HG03095 (cell line): Measurements from ENCODE around the gene AP5Z1.

Experiments used
- ATAC-seq: cut with Tn5 transposase; IDR thresholded peaks from one replicate; pipeline ENCODE4 v1.9.1; 2021; ENCODE audit warnings: moderate library complexity; ENCODE audit not compliant: unreplicated experiment

The AP5Z1 gene

DNA sequence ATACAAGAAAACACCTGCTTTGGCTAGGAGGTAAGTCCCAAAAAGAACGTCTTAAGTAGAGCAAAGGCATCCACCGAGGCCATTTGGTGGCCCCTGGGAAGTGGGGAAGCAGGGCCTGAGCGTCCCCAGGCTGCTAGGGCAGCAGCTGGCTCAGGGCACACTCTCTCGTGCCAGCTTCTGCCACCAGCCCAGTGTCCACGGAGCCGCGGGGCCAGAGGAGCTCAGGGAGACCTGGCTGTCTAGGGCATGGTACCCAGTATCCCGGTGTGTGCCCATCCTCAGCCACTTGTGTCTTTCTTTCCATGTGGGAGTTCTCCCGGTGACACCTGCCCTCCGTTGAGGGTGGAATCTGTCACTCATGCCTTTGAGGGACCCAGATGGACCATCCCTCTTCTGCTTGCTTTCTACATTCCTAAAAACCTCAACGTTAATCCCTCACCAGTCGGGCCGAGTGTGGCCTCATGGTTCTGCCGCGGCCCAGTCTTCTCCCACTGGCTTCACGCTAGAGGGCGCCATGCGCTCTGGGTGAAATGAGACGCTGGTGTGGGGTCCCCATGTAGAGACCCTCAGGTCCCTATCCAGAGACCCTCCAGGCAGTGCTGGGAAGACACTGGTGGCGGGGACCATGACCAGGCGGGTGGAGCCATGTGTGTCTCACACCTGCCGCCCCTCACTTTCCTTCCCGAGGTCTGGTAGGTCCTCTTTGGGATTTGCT is 9.5 kb upstream of the AP5Z1 start:
- ATAC-seq = no peak

DNA sequence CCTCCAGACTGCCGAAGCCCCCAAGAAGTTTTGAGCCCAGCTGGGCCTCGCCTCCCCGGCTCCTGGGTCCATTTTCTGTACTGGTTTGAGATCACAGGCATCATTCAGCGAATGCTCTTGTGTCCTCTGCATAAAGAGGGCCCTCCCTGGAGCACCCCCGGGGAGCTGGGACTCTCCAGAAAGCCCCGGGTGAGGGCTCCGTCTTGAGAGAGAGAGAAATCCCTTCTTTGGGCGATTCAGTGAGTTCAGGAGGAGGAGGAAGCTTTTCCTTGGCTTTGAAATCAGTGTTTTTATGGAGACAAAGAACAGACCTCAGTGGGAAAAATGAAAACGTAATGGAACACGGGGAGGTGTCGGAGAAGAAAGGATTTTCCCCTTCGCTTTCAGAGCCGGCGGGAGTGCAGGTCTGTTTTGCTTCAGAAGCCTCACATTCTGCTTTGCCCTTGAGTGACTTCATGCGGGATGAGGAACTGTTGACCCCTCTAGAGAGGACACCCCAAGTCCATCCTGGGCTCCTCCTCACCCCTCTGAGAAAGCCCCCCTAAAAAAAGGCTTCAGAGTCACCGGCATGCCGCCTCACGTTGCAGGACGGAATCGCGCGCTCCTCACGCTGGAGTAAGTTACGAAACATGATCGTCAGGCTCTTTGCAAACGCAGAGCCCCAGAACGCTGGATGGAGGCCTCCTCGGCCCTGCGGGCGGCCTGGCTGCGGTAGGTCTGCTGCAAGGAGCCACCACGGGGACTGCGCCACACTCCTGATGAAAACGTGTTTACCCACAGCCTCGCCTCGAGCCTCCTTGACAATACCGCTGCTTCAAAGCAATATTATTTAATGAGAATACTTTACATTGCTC is 8.5 kb upstream of the AP5Z1 start:
- no peak for ATAC-seq

DNA sequence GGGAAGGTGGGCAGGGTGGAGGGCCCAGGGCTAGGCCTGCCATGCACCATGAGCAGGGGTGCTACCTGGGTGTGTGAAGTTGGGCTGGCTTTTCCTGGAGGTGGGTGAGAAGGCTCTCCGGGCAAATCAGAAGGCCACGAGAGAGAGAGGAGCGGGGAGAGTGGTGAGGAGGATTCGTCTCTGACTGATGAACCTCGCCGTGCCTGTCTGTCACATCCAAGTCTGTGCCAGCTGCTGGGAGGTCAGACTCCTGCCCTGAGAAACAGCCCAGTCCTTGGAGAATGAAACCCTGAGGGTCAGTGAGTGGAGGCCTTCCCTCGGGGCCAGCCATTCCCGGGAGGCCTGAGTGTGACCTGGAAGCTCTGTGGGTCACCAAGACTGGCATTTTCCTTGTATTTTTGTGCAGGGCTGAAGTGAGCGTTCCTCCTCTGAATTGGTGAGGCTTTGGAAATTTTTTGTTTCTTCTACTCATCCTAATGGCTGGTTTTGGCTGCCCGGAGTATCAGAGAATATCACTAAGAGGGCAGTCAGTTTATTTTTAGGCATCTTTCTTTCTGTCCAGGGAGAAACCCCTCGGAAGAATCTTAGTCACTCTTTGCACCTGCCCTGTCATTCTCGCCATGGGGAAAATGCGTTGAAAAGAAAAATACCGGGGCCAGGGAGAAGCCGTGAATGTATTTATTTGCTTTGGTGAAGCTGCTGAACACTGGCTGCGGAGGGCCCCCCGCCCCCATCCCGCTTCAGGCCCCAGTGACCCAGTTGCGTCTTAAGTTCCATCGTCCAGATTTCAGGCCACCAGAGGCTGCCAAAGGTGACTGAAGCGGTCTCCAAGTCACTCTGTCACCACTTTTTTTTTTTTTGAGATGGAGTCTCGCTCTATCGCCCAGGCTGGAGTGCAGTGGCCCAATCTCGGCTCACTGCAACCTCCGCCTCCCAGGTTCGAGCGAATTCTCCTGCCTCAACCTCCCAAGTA is 6.5 kb upstream of the AP5Z1 start:
- ATAC-seq = no peak

- no peak for ATAC-seq
Observed at GRCh38 chr7:4769761-4770160, 5.7 kb upstream of the AP5Z1 start.

GRCh38 chr7:4770886-4771285 is 4.5 kb upstream of the AP5Z1 start:
- ATAC-seq = no peak

DNA sequence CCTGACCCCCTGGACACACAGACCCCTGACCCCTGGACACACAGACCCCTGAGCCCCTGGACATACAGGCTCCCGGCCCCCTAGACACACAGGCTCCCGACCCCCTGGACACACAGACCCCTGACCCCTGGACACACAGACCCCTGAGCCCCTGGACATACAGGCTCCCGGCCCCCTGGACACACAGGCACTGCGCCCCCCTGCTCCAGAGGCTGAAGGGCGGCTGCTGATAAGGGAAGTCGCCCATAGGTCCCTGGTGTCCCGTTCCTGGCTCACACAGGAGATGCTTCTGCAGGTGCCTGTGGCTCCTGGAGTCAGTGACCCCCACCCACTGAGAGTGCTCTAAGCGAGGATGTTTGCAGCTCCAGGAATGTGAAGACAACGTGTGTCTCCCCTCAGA is 3.7 kb upstream of the AP5Z1 start:
- ATAC-seq = no peak

- no peak for ATAC-seq
Observed at GRCh38 chr7:4772306-4772705, 3.1 kb upstream of the AP5Z1 start.

DNA sequence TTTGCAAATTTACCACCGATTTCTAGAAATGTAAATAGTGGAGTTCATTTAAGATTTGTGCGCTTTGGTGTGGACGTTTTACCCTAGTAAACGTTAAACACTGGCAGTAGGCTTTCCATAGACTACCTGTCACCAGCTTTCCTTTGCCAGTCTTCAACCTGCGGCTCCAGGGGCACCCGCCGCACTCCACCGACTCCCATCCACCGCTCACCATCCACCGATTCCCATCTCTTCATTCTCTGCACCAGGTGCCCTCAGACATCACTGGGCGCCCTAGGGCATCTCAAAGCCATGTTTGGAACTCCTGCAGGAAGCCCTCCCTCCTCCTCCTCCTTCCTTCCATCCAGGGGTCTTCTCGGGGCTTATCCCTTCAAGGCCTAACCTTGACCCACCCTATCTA is 1.4 kb upstream of the AP5Z1 start:
- no peak for ATAC-seq

DNA sequence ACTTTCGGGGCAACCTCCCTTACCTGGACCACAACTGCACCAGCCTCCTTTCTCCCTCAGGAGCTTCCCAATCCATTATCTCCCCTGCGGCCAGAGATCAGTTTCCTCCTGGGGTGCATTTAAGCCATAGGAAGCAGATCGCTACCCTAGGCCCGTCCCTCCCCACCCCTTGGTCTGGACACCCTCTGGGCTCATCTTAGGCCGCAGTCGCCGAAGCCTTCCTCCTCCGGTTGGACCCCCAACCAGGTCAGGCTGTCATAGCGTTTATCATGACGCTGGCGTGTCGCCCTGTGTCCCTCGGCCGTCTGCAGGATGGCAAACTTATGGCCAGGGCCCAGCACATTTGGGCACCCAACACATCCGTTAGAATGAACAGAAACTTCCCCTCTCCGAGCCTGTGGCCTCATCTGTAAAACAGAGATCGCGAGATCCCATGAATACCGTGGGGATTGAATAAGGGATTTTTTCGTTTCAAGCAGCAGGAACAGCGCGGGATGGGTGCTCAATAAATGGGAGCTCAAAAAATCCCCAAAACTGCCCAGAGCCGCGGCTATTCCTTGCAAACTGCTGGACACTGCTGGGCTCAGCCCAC is 669 bp upstream of the AP5Z1 start:
- ATAC-seq = peak; percentile 10

DNA sequence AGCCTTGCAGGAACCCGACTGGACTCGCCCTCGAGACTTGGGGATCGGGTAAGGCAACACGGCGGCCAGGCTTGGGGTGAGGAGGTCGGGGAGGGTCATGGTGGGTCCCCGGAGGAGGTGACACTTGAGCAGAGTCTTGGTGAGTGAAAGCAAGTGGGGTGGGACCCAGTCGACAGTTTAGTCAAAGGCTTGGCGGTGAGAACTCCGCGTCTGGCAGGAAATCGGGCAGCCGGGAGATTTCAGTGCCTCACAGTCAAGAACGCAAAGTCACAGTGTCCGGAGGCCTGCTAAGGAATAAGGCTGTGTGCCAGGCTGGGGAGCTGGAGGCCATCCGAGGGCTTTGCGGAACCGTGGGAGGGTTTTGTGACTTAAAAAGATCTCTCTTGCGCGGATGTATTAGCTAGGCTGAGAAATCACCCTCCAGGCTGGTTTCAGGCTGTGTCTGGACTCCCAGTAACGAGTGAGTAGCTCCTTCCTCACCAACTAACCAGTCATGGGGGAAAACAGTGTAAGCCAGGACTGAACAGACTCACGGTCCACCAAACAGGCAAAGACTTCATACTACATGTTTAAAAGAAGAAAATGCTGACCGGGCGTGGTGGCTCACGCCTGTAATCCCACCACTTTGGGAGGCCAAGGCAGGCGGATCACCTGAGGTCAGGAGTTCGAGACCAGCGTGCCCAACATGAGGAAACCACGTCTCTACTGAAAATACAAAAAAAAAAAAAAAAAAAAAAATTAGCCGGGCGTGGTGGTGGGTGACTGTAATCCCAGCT is 613 bp downstream of the AP5Z1 start:
- ATAC-seq = no peak

DNA sequence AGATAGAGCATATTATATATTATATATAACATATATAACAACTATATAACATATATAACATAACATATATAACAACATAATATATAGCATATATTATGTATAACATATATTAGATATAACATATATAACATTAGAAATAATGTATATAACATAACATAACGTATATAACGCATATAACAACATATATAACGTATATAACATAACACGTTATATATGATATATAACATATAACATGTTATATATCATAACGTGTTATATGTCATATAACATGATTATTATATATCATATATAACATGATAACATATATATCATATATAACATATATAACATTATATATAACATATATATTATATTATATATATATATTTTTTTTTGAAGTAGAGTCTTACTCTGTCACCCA is 3.7 kb downstream of the AP5Z1 start:
- ATAC-seq = no peak

DNA sequence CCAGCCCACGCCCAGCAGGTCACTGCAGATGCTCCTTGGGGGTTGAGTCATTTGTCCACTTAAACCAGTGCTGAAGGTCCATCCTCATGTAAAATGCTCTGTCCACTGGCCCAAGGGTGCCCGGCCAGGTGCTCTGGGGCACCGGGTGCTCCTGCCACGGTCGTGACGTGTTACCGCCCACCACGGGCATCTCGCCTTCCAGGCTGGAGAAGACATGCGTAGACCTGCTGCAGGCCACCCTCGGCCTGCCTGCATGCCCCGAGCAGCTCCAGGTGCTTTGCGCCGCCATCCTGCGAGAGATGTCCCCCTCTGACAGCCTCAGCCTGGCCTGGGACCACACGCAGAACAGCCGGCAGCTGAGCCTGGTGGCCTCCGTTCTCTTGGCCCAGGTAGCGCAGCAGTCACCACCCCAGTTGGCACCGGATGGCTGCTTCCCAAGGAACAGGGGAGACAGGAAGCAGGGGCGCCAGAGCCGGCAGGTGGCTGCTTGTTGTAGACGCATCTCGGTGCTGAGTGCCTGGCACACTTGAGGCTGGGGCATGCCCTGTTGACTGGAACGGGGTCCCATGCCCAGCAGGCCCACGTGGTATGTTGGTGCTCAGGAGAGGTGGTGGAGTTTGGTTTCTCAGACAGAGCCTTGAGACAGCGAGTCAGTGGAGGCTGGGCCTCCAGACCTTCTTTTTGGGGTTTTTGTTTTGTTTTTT is 6.1 kb downstream of the AP5Z1 start:
- ATAC-seq = no peak

GRCh38 chr7:4782333-4783291 is 7.2 kb downstream of the AP5Z1 start:
- no peak for ATAC-seq

DNA sequence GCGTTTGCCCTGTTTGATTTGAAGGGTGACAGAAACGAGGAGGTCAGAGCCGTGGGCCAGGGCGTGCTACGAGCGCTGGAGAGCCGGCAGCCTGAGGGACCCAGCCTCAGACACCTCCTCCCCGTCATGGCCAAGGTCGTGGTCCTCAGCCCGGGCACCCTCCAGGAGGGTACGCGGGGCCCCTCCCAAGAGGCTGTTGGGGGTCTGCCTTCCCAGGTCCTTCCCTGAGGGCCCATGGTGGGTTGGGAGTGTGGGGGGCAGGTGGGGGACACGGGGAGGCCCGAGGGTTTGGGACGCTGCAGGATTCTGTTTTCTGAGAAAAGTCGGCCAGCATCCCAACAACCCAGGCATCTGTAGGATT is 7.8 kb downstream of the AP5Z1 start:
- ATAC-seq = no peak

GRCh38 chr7:4783762-4784351 is 8.4 kb downstream of the AP5Z1 start:
- ATAC-seq = no peak

DNA sequence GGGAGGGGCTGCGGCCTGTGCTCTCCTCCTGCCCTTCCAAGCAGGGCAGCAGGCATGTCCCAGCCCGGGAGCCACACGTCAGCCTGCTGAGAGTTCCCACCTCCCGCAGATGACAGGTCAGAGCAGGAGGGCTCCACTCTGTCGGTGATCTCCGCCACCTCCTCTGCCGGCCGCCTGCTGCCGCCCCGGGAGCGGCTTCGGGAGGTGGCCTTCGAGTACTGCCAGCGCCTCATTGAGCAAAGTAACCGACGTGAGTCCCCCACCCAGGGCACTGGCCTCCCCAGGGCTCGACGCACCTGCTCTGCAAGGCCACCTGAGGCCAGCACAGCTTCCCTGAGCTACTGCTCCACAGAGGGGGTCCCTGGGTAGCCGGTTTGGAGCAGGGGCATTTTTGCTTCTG is 9.4 kb downstream of the AP5Z1 start:
- ATAC-seq = no peak

DNA sequence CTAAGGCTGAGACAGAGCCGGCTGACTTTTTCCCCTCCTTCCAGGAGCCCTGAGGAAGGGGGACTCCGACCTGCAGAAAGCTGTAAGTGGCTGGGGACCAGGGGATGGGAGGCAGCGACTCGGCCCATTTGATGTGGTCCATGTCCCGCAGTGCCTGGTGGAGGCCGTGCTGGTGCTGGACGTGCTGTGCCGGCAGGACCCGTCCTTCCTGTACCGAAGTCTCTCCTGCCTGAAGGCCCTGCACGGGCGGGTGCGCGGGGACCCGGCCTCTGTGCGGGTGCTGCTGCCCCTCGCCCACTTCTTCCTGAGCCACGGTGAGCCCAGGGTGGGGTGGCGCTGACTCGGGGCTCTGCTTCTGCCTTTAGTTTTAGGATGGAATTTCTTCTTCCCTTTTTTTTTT is 9.9 kb downstream of the AP5Z1 start:
- no peak for ATAC-seq

DNA sequence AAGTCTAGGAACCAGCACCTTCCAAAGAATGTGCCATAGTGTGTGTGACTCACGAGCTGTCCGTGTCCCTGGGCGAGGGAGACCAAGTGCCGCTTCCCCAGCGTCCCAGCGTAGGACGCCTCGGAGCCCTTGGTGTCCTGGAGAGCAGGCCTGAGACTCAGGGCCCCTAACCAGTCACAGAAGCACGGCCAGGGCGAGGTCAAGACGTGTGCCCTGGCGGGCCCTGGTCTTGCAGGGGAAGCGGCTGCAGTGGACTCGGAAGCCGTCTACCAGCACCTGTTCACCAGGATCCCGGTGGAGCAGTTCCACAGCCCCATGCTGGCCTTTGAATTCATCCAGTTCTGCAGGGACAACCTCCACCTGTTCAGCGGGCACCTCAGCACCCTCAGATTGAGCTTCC is 10.6 kb downstream of the AP5Z1 start:
- no peak for ATAC-seq
